Activated CD4-positive, alpha-beta T cell treated with anti-CD3 and anti-CD28 coated beads, Interleukin-2, amount 50 U/mL, for 1 hour (primary cell): ENCODE measurements around the gene TBC1D26.
"Not testable (repeated sequence)": the region's sequence is repeated elsewhere in the genome, so short reads cannot be mapped to it uniquely, and the experiment has no call there.

Experiments
- DNase-seq: peaks from one replicate; pipeline ENCODE4 v3.0.0-alpha.2; 2020

TBC1D26 gene

GRCh38 chr17:15744074-15744676 is 12.1 kb downstream of the TBC1D26 start:
- no peak for DNase-seq

GRCh38 chr17:15744885-15745284 is 12.8 kb downstream of the TBC1D26 start:
- no peak for DNase-seq

- not testable (repeated sequence) for DNase-seq
These were observed 17.3 kb downstream of the TBC1D26 start for GRCh38 chr17:15749403-15749802.

- DNase-seq: not testable (repeated sequence)
These were observed 36.9 kb downstream of the TBC1D26 start for GRCh38 chr17:15768865-15769533.

GRCh38 chr17:15770679-15771078 is 38.6 kb downstream of the TBC1D26 start:
- DNase-seq: not testable (repeated sequence)

- no peak for DNase-seq
These were observed 44.8 kb downstream of the TBC1D26 start for GRCh38 chr17:15776871-15777270.

- DNase-seq: no peak
These were observed 45.2 kb downstream of the TBC1D26 start for GRCh38 chr17:15777297-15777696.

- DNase-seq: no peak
These were observed 45.6 kb downstream of the TBC1D26 start for GRCh38 chr17:15777717-15778116.

GRCh38 chr17:15779119-15779518 is 47.0 kb downstream of the TBC1D26 start:
- DNase-seq: no peak

- no peak for DNase-seq
These were observed 48.1 kb downstream of the TBC1D26 start for GRCh38 chr17:15780188-15780587.

GRCh38 chr17:15782866-15783265 is 50.8 kb downstream of the TBC1D26 start:
- no peak for DNase-seq

- no peak for DNase-seq
These were observed 51.4 kb downstream of the TBC1D26 start for GRCh38 chr17:15783461-15783860.

- DNase-seq: not testable (repeated sequence)
These were observed 52.3 kb downstream of the TBC1D26 start for GRCh38 chr17:15784351-15784750.

- DNase-seq: not testable (repeated sequence)
These were observed 55.4 kb downstream of the TBC1D26 start for GRCh38 chr17:15787363-15788075.

GRCh38 chr17:15788365-15788764 is 56.3 kb downstream of the TBC1D26 start:
- DNase-seq: not testable (repeated sequence)
